Measurements from ENCODE around the gene ANO10.

GRCh38 chr3:43344520-43344919, 277.3 kb downstream of the ANO10 start:
- TF ChIP-seq EZH2 (IDR thresholded peaks at IDR 0.05; ENCODE audit: borderline replicate concordance, low read length): no peak
- TF ChIP-seq CTCF (conservative IDR thresholded peaks at IDR 0.05 in 1 of 2, IDR thresholded peaks at IDR 0.05 in 1 of 2; ENCODE audit: extremely low read depth in 1 of 2, insufficient read depth in 1 of 2, low read depth in 1 of 2, low read length in 2 of 2): no peak
